DOHH2 (cell line): Measurements from ENCODE around the gene HDAC4.

Experiments used
- EZH2phosphoT487 ChIP-seq: fragments of 200-600 bp; sonication (generic); IDR thresholded peaks from 2 replicates; pipeline ENCODE4 v1.6.1; 2017; ENCODE audit warnings: borderline replicate concordance, mild to moderate bottlenecking, antibody characterized with exemption, low read length, moderate library complexity, mixed read lengths
- TF ChIP-seq, protein P1 (sequence below): fragments of 200-600 bp; sonication (generic); IDR thresholded peaks from one replicate; pipeline ENCODE4 v1.5.1; 2014; ENCODE audit warnings: antibody characterized with exemption, mild to moderate bottlenecking, low read depth, low read length; ENCODE audit not compliant: poor library complexity, severe bottlenecking

DNA sequence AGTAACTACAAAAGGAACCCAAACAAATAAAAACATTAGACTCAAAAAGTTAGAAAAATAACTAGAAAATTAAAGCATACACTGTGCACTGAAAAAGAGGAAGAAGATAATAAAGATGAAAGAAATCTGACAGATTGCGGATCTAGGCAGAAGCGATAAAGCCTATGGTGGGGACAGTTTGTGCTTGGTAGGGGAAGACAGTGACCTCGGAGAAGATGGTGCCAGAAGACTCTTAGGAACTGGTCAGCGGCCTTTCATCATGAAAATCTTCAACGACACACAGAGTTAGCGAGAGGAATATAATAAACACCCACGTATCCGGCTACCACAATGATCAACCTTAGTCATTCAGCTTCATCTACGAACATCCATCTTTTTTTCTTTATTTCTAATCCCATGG lies 180.5 kb downstream of the HDAC4 start:
- TF ChIP-seq, protein P1, sequence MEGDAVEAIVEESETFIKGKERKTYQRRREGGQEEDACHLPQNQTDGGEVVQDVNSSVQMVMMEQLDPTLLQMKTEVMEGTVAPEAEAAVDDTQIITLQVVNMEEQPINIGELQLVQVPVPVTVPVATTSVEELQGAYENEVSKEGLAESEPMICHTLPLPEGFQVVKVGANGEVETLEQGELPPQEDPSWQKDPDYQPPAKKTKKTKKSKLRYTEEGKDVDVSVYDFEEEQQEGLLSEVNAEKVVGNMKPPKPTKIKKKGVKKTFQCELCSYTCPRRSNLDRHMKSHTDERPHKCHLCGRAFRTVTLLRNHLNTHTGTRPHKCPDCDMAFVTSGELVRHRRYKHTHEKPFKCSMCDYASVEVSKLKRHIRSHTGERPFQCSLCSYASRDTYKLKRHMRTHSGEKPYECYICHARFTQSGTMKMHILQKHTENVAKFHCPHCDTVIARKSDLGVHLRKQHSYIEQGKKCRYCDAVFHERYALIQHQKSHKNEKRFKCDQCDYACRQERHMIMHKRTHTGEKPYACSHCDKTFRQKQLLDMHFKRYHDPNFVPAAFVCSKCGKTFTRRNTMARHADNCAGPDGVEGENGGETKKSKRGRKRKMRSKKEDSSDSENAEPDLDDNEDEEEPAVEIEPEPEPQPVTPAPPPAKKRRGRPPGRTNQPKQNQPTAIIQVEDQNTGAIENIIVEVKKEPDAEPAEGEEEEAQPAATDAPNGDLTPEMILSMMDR = no peak
- TF ChIP-seq EZH2phosphoT487 = no peak
